Cardiac fibroblast (primary cell): ENCODE measurements around the gene ARF6.
"Not testable (repeated sequence)": the region's sequence is repeated elsewhere in the genome, so short reads cannot be mapped to it uniquely, and the experiment has no call there.

Experiments
- DNase-seq, 2 donors: peaks; one replicate each; pipeline versions ENCODE4 v3.0.0 to v3.0.0-alpha.2; 2010; ENCODE audit warnings: low read depth in 2 of 2
- H3K4me3 ChIP-seq, 2 donors: replicated peaks in 1 of 2; 1 replicate in 1 of 2; 2 replicates in 1 of 2; pipeline ENCODE4 v1.5.1; 2011; ENCODE audit warnings: low read depth in 2 of 2, low read length in 2 of 2, mild to moderate bottlenecking in 2 of 2, moderate library complexity in 1 of 2
- CTCF ChIP-seq: IDR thresholded peaks from one replicate; pipeline ENCODE4 v1.5.1; 2011; ENCODE audit warnings: low read depth, mild to moderate bottlenecking, low read length, inconsistent platforms

ARF6 gene

GRCh38 chr14:49865431-49865859 is 27.4 kb upstream of the ARF6 start:
- peak; percentile 93 for TF ChIP-seq CTCF
- no peak overlapping the region for H3K4me3 ChIP-seq
- DNase-seq: peak; percentile 77 to 80

GRCh38 chr14:49867831-49868719 is 24.8 kb upstream of the ARF6 start:
- peak overlapping the region; percentile 53 to 63 for H3K4me3 ChIP-seq
- peak; percentile 97 for DNase-seq
- TF ChIP-seq CTCF: no peak

GRCh38 chr14:49868720-49869114 is 24.2 kb upstream of the ARF6 start:
- H3K4me3 ChIP-seq: peak overlapping the region; percentile 49 to 52
- no peak for DNase-seq
- TF ChIP-seq CTCF: no peak

GRCh38 chr14:49870908-49871307 is 22.0 kb upstream of the ARF6 start:
- no peak for TF ChIP-seq CTCF
- no peak for DNase-seq
- H3K4me3 ChIP-seq: no peak overlapping the region

GRCh38 chr14:49873548-49873947 is 19.3 kb upstream of the ARF6 start:
- H3K4me3 ChIP-seq: not testable (repeated sequence)
- peak in 1 of 2 donors; percentile 13 for DNase-seq

GRCh38 chr14:49875640-49876198 is 17.2 kb upstream of the ARF6 start:
- H3K4me3 ChIP-seq: no peak overlapping the region
- DNase-seq: no peak
- TF ChIP-seq CTCF: no peak

- TF ChIP-seq CTCF: no peak
- no peak for DNase-seq
- H3K4me3 ChIP-seq: no peak overlapping the region
Measured at GRCh38 chr14:49876563-49877127, 16.2 kb upstream of the ARF6 start.
